Measurements from ENCODE around the gene AZU1.

DNA sequence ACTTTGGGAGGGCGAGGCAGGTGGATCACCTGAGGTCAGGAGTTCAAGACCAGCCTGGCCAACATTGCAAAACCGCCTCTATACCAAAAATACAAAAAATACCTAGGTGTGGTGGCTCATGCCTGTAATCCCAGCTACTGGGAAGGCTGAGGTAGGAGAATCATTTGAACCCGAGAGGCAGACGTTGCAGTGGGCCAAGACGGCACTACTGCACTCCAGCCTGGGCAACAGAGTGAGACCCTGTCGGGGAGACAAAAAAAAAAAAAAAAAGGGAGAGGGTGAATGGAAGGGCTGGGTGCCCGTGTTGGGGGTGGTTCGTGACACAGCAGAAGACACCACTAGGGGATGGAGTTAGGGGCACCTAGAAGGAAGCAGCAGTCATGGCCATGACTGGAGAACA lies 42.7 kb downstream of the AZU1 start:
- TF ChIP-seq CTCF (IDR thresholded peaks at IDR 0.05) (no peak), POLR2A (IDR thresholded peaks at IDR 0.05) (no peak)

Measured in sigmoid colon (tissue), 3 donors.